Measurements from ENCODE around the gene ARMC5.

ARMC5 gene

DNA sequence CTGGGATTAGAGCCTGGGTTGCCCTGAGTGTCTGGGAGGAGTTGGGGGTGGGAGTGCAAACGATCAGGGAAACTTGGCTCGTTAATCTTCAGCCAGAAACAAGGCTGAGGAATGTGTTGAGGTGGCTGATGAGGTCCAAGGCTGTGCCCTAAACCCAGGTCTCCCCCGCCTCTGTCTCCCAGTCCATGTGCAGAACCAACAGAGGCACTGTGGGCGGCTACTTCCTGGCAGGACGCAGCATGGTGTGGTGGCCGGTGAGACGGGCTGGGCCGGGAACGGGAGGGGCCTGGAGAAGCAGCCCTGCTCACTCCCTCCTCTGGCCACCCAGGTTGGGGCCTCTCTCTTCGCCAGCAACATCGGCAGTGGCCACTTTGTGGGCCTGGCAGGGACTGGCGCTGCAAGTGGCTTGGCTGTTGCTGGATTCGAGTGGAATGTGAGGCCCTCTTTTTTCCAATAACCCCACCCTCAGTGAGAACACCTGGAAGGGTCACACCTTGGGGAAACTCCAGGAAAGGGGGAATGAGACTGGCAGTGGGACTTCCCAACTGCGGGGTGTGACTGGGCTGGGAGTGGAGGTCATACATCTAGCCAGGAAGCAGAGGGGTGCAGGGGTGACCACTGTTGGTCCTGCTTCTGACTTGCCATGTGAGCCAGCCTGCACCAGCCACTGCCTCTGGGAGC, 25.3 kb downstream of the ARMC5 start:
- H3K79me2 ChIP-seq (ENCODE audit: insufficient read depth, low read length), result no peaks in the 10 kb centered on the region
- H2AFZ ChIP-seq (ENCODE audit: low read length), result no peak overlapping the region
- peaks cover 11% of the 10 kb centered on the region for H3K27me3 ChIP-seq (ENCODE audit: insufficient read depth, low read length)
- no peak overlapping the region for H3K4me3 ChIP-seq (ENCODE audit: low read depth, low read length, poor library complexity, severe bottlenecking)
- no peak overlapping the region for H3K9ac ChIP-seq (ENCODE audit: low read length)
- H3K9me2 ChIP-seq (ENCODE audit: low read depth, low read length), result no peaks in the 10 kb centered on the region
- no peaks in the 10 kb centered on the region for H3K36me3 ChIP-seq (ENCODE audit: insufficient read depth, low read length)
- no peak overlapping the region for H3K27ac ChIP-seq (ENCODE audit: low read depth, low read length, poor library complexity, severe bottlenecking)
- H3F3A ChIP-seq (ENCODE audit: insufficient read depth, low read length), result no peaks in the 10 kb centered on the region
- TF ChIP-seq, protein P1, sequence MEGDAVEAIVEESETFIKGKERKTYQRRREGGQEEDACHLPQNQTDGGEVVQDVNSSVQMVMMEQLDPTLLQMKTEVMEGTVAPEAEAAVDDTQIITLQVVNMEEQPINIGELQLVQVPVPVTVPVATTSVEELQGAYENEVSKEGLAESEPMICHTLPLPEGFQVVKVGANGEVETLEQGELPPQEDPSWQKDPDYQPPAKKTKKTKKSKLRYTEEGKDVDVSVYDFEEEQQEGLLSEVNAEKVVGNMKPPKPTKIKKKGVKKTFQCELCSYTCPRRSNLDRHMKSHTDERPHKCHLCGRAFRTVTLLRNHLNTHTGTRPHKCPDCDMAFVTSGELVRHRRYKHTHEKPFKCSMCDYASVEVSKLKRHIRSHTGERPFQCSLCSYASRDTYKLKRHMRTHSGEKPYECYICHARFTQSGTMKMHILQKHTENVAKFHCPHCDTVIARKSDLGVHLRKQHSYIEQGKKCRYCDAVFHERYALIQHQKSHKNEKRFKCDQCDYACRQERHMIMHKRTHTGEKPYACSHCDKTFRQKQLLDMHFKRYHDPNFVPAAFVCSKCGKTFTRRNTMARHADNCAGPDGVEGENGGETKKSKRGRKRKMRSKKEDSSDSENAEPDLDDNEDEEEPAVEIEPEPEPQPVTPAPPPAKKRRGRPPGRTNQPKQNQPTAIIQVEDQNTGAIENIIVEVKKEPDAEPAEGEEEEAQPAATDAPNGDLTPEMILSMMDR (IDR thresholded peaks at IDR 0.05; ENCODE audit: low read length), result no peak
- TF ChIP-seq EZH2 (IDR thresholded peaks at IDR 0.05; ENCODE audit: borderline replicate concordance, low read length), result no peak
- H3K9me3 ChIP-seq (ENCODE audit: low read length), result no peaks in the 10 kb centered on the region
- peaks cover 11% of the 10 kb centered on the region for H3K4me1 ChIP-seq (ENCODE audit: insufficient read depth, low read length, severe bottlenecking)
- no peak overlapping the region for H3K4me2 ChIP-seq (ENCODE audit: low read length)
- no peaks in the 10 kb centered on the region for H4K20me1 ChIP-seq (ENCODE audit: insufficient read depth, low read length)

DNA sequence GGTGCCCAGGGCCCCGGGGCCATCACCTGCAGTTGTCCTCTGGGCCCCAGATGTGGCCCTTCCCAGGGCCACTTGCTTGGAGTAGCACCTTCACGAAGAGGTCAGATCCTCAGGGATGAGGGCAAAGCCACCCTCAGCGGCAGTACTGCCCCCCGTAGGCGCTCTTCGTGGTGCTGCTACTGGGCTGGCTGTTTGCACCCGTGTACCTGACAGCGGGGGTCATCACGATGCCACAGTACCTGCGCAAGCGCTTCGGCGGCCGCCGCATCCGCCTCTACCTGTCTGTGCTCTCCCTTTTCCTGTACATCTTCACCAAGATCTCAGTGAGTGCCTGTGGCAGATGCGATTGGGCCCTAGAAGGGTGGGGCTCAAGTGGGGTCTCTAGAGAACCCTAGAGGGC, 26.3 kb downstream of the ARMC5 start:
- Histone ChIP-seq H3K4me1 (ENCODE audit: insufficient read depth, low read length, severe bottlenecking) (peaks cover 11% of the 10 kb centered on the region), H3K36me3 (ENCODE audit: insufficient read depth, low read length) (no peaks in the 10 kb centered on the region), H3K9ac (ENCODE audit: low read length) (no peak overlapping the region), H3F3A (ENCODE audit: insufficient read depth, low read length) (no peaks in the 10 kb centered on the region), H2AFZ (ENCODE audit: low read length) (no peak overlapping the region), H3K9me2 (ENCODE audit: low read depth, low read length) (no peaks in the 10 kb centered on the region), H3K27me3 (ENCODE audit: insufficient read depth, low read length) (peaks cover 11% of the 10 kb centered on the region), H4K20me1 (ENCODE audit: insufficient read depth, low read length) (no peaks in the 10 kb centered on the region), H3K27ac (ENCODE audit: low read depth, low read length, poor library complexity, severe bottlenecking) (no peak overlapping the region), H3K9me3 (ENCODE audit: low read length) (no peaks in the 10 kb centered on the region), H3K79me2 (ENCODE audit: insufficient read depth, low read length) (no peaks in the 10 kb centered on the region), H3K4me3 (ENCODE audit: low read depth, low read length, poor library complexity, severe bottlenecking) (no peak overlapping the region), H3K4me2 (ENCODE audit: low read length) (no peak overlapping the region)
- TF ChIP-seq, protein P1 (IDR thresholded peaks at IDR 0.05; ENCODE audit: low read length), result no peak
- TF ChIP-seq EZH2 (IDR thresholded peaks at IDR 0.05; ENCODE audit: borderline replicate concordance, low read length), result no peak

DNA sequence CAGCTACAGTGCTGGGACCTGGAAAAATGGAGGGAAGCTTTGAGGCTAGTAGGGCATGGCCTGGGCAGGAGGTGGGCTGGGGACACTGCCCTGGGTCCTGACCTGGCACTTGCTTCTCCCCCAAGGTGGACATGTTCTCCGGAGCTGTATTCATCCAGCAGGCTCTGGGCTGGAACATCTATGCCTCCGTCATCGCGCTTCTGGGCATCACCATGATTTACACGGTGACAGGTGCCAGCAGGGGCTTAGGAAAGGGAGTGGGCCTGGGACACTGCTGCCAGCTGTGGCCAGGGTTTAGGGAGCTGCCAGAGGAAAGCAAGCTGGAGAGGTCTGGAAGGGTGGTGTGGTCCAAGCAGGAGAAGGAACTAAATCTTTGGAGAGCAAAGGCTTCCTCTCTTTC, 26.7 kb downstream of the ARMC5 start:
- Histone ChIP-seq H3K9me2 (ENCODE audit: low read depth, low read length) (no peaks in the 10 kb centered on the region), H3K9me3 (ENCODE audit: low read length) (no peaks in the 10 kb centered on the region), H3F3A (ENCODE audit: insufficient read depth, low read length) (no peaks in the 10 kb centered on the region), H3K79me2 (ENCODE audit: insufficient read depth, low read length) (no peaks in the 10 kb centered on the region), H4K20me1 (ENCODE audit: insufficient read depth, low read length) (no peaks in the 10 kb centered on the region), H2AFZ (ENCODE audit: low read length) (no peak overlapping the region), H3K27ac (ENCODE audit: low read depth, low read length, poor library complexity, severe bottlenecking) (no peak overlapping the region), H3K4me1 (ENCODE audit: insufficient read depth, low read length, severe bottlenecking) (peaks cover 11% of the 10 kb centered on the region), H3K4me3 (ENCODE audit: low read depth, low read length, poor library complexity, severe bottlenecking) (no peak overlapping the region), H3K4me2 (ENCODE audit: low read length) (no peak overlapping the region), H3K9ac (ENCODE audit: low read length) (no peak overlapping the region), H3K27me3 (ENCODE audit: insufficient read depth, low read length) (peaks cover 11% of the 10 kb centered on the region; the same call in 1 of the 2 replicates), H3K36me3 (ENCODE audit: insufficient read depth, low read length) (no peaks in the 10 kb centered on the region)
- no peak for TF ChIP-seq EZH2 (IDR thresholded peaks at IDR 0.05; ENCODE audit: borderline replicate concordance, low read length)
- TF ChIP-seq, protein P1 (IDR thresholded peaks at IDR 0.05; ENCODE audit: low read length), result no peak

Data from OCI-LY1 (cell line).